Lower lobe of right lung (tissue), 2 donors: Measurements from ENCODE around the gene HLA-DPB1. TPM values are rescaled to one million over a fixed set of nuclear protein-coding genes. Genes with fewer than 3 reads are reported as not detected.
A peak's percentile ranks its signal among the peaks of the same experiment; 100 is the strongest.

ENCODE experiments used
- ATAC-seq, 2 donors: fragments of 200-7000 bp; cut with Tn5 transposase; one replicate each; pipeline ENCODE4 v1.9.1; 2020 to 2022; ENCODE audit warnings: mild to moderate bottlenecking in 2 of 2, moderate library complexity in 2 of 2
- DNase-seq: peaks from one replicate; pipeline ENCODE4 v3.0.0-alpha.2; 2020
- H3K27ac ChIP-seq: fragments of 200-600 bp; one replicate; pipeline ENCODE4 v1.8.0; 2022
- H3K27me3 ChIP-seq: fragments of 200-600 bp; one replicate; pipeline ENCODE4 v1.8.0; 2022; ENCODE audit warnings: low read depth
- H3K36me3 ChIP-seq: fragments of 200-600 bp; one replicate; pipeline ENCODE4 v1.8.0; 2022; ENCODE audit warnings: mild to moderate bottlenecking
- H3K4me1 ChIP-seq: fragments of 200-600 bp; one replicate; pipeline ENCODE4 v1.8.0; 2022
- H3K4me3 ChIP-seq: fragments of 200-600 bp; one replicate; pipeline ENCODE4 v1.8.0; 2022; ENCODE audit warnings: mild to moderate bottlenecking
- H3K9me3 ChIP-seq: fragments of 200-600 bp; one replicate; pipeline ENCODE4 v1.8.0; 2022
- CTCF ChIP-seq: fragments of 200-600 bp; IDR thresholded peaks from one replicate; pipeline ENCODE4 v1.8.0; 2022; ENCODE audit warnings: antibody characterized with exemption, mild to moderate bottlenecking
- intact Hi-C: fragments of 100-400 bp; cut with DNase I; formaldehyde crosslinking; loops from one replicate; pipeline ENCODE4 v1.11.0; 2022
- total RNA-seq: library from RNA; stranded (reverse); fragmentation: NEBNext Ultra II Directional; extraction: Animal tissue kit (Norgen Biotek cat#: 25700); gene quantifications from one replicate; pipeline ENCODE4 v1.2.1, GENCODE V29; 2021
- donor health status: DM: no; HTN: yes; CAD: no; lungs with severe emphysema.

Gene HLA-DPB1
- total RNA-seq, 1 donor from 2014 or later, result 483 TPM

- DNase-seq (no peak), ATAC-seq (no peak)
- Histone ChIP-seq H3K4me3 (no peak overlapping the region), H3K9me3 (no peaks in the 10 kb centered on the region), H3K36me3 (peaks cover 14% of the 10 kb centered on the region), H3K27me3 (no peaks in the 10 kb centered on the region), H3K27ac (no peak overlapping the region), H3K4me1 (peaks cover 53% of the 10 kb centered on the region)
- intact Hi-C loops, result no loop called here
- no peak for TF ChIP-seq CTCF
These were observed 3.2 kb downstream of the HLA-DPB1 start for GRCh38 chr6:33078919-33079521.

- intact Hi-C loops, result no loop called here
- H3K27me3 ChIP-seq, result no peaks in the 10 kb centered on the region
- H3K4me3 ChIP-seq, result no peak overlapping the region
- H3K9me3 ChIP-seq, result no peaks in the 10 kb centered on the region
- peaks cover 19% of the 10 kb centered on the region for H3K36me3 ChIP-seq
- peak overlapping the region; percentile 77 for H3K27ac ChIP-seq
- DNase-seq, result no peak
- H3K4me1 ChIP-seq, result peaks cover 53% of the 10 kb centered on the region
- no peak for TF ChIP-seq CTCF
- ATAC-seq, result no peak
These were observed 3.8 kb downstream of the HLA-DPB1 start for GRCh38 chr6:33079580-33079979.

- peak; percentile 74 for DNase-seq
- intact Hi-C loops, result loop anchor here (10.0 kb wide), 1 partner anchor 66 kb away; no protein-coding TSS in a partner anchor
- no peaks in the 10 kb centered on the region for H3K9me3 ChIP-seq
- H3K36me3 ChIP-seq, result peaks cover 28% of the 10 kb centered on the region
- peak overlapping the region; percentile 77 for H3K27ac ChIP-seq
- no peak for TF ChIP-seq CTCF
- peak; percentile 28 to 74 for ATAC-seq
- H3K4me3 ChIP-seq, result peak overlapping the region; percentile 50
- no peaks in the 10 kb centered on the region for H3K27me3 ChIP-seq
- H3K4me1 ChIP-seq, result peaks cover 48% of the 10 kb centered on the region
These were observed 4.6 kb downstream of the HLA-DPB1 start for GRCh38 chr6:33080127-33081089.

GRCh38 chr6:33081098-33081824 is 5.5 kb downstream of the HLA-DPB1 start:
- peaks cover 36% of the 10 kb centered on the region for H3K36me3 ChIP-seq
- no peak for ATAC-seq

More at GRCh38 chr6:33081098-33081824, 5.5 kb downstream of the HLA-DPB1 start:
- no peak for DNase-seq
- no peak for TF ChIP-seq CTCF
- peaks cover 40% of the 10 kb centered on the region for H3K4me1 ChIP-seq
- H3K27me3 ChIP-seq, result no peaks in the 10 kb centered on the region
- H3K4me3 ChIP-seq, result peak overlapping the region; percentile 50
- no peaks in the 10 kb centered on the region for H3K9me3 ChIP-seq
- H3K27ac ChIP-seq, result peak overlapping the region; percentile 77
- intact Hi-C loops, result loop anchor here (10.0 kb wide), 1 partner anchor 66 kb away; no protein-coding TSS in a partner anchor
